Measurements from ENCODE around the gene FREY1. TPM values are rescaled to one million over a fixed set of nuclear protein-coding genes. Genes with fewer than 3 reads are reported as not detected.

Gene FREY1
- polyA plus RNA-seq, 4 donors: 0.18 to 0.19 TPM; not detected in 2

DNA sequence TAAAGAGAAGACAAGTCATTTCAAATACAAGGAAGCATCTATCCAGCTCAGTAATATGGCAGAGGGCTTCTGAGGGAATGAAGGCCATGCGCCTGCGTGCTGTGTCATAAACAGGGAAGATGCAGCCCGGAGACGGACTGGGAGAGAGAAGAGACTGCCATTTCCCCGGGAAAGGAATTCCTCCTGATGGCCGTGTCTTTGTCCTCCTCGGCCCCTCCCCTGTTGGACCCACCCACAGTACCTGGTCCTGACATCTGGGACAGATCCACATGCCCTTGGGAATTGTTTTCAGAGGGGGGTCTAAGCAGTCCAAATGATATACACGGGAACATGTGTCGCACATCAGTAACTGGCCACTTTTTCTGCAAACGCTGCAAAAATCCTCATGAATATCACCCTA is 30.8 kb upstream of the FREY1 start:
- FAIRE-seq (no peak), DNase-seq (no peak)
- Histone ChIP-seq H3K27ac (ENCODE audit: low read depth in 1 of 3, low read length in 2 of 3) (no peak overlapping the region), H3K36me3 (ENCODE audit: control insufficient read depth in 3 of 3, insufficient read depth in 2 of 3, low read depth in 1 of 3, low read length in 3 of 3) (peaks cover 6 to 43% (median 6%) of the 10 kb centered on the region in 3 donors), H3K27me3 (ENCODE audit: control insufficient read depth in 3 of 3, insufficient read depth in 3 of 3, low read length in 3 of 3) (no peaks in the 10 kb centered on the region), H3K9me3 (ENCODE audit: control insufficient read depth in 2 of 2, insufficient read depth in 1 of 2, low read depth in 1 of 2, low read length in 1 of 2) (no peaks in the 10 kb centered on the region), H3K4me3 (ENCODE audit: low read depth in 1 of 3, low read length in 3 of 3) (no peak overlapping the region), H3K4me1 (ENCODE audit: control insufficient read depth in 3 of 3, insufficient read depth in 2 of 3, low read depth in 1 of 3, low read length in 2 of 3) (no peaks in the 10 kb centered on the region)
- WGBS, 3 donors: 94 to 96% (median 96%) methylated on average over 10 of the region's 10 CpGs

DNA sequence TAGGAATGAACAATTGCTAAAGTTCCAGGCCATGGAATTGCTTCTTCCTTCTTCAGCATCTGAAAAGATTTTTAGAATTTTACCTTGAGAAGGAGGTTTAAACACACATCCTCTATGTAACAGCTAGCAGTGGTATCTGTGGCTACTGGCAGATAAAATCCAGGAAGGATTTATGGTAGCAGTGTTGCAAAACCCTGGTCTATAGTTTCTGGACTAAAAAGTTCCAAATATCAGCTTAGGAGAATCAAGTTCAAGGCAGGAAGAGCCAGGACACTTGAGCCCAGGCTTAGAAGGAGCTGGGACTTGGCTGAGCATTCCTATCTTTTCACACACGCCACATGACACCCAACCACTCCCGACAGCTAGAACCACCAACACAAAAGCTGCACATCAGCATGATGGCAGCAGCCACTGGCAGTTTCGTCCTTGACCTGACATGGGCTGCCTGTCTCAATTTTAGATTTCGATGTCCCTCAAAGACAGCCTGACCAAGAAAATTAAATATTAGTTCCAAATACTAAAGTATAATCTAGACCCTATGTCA is 29.5 kb upstream of the FREY1 start:
- DNase-seq (no peak), FAIRE-seq (no peak)
- Histone ChIP-seq H3K4me1 (ENCODE audit: control insufficient read depth in 3 of 3, insufficient read depth in 2 of 3, low read depth in 1 of 3, low read length in 2 of 3) (no peaks in the 10 kb centered on the region), H3K27ac (ENCODE audit: low read depth in 1 of 3, low read length in 2 of 3) (no peak overlapping the region), H3K9me3 (ENCODE audit: control insufficient read depth in 2 of 2, insufficient read depth in 1 of 2, low read depth in 1 of 2, low read length in 1 of 2) (no peaks in the 10 kb centered on the region), H3K4me3 (ENCODE audit: low read depth in 1 of 3, low read length in 3 of 3) (no peak overlapping the region), H3K27me3 (ENCODE audit: control insufficient read depth in 3 of 3, insufficient read depth in 3 of 3, low read length in 3 of 3) (no peaks in the 10 kb centered on the region), H3K36me3 (ENCODE audit: control insufficient read depth in 3 of 3, insufficient read depth in 2 of 3, low read depth in 1 of 3, low read length in 3 of 3) (peaks cover 6 to 52% (median 6%) of the 10 kb centered on the region in 3 donors)
- 95 to 96% (median 96%) methylated on average over 4 of the region's 4 CpGs for WGBS, 3 donors

DNA sequence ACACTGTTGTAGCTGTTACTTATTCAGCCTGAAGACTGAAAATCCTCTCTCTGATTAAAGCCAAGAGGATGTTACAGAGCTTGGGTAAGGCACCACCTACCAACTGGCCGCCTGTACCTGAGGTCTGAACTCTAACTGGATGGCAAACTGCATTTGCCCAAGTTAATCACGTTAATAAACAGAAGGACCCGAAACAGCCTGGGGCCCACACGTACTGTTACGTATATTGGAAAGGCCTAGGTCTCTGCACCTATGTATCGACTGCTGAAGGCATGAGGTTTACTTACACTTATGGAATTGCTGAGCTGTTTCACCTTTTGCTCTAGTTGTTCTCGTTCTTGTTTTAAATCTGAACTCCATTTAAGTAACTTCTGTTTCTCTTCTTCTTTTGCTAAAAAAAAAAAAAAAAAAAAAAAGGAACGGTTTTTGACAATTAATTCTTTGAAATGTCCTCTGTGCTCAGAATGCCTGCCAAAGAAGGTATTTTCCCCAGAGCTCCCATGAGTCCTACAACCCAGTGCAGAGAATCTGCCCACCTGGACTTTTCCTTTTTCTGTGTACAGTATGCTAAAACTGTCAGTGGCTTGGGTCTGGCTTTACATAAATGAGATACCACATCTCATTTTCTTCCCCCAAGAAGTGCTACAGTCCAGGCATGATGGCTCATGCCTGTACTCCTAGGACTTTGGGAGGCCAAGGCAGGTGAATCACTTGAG is 28.4 kb upstream of the FREY1 start:
- H3K27ac ChIP-seq (ENCODE audit: low read depth in 1 of 3, low read length in 2 of 3): no peak overlapping the region
- H3K4me1 ChIP-seq (ENCODE audit: control insufficient read depth in 3 of 3, insufficient read depth in 2 of 3, low read depth in 1 of 3, low read length in 2 of 3): peaks cover 0 to 6% (median 0%) of the 10 kb centered on the region in 3 donors
- DNase-seq (no peak), FAIRE-seq (no peak)
- no peaks in the 10 kb centered on the region for H3K9me3 ChIP-seq (ENCODE audit: control insufficient read depth in 2 of 2, insufficient read depth in 1 of 2, low read depth in 1 of 2, low read length in 1 of 2)
- H3K4me3 ChIP-seq (ENCODE audit: low read depth in 1 of 3, low read length in 3 of 3): no peak overlapping the region
- H3K36me3 ChIP-seq (ENCODE audit: control insufficient read depth in 3 of 3, insufficient read depth in 2 of 3, low read depth in 1 of 3, low read length in 3 of 3): peaks cover 6 to 61% (median 6%) of the 10 kb centered on the region in 3 donors
- 85 to 91% (median 90%) methylated on average over 8 of the region's 8 CpGs for WGBS, 3 donors
- no peaks in the 10 kb centered on the region for H3K27me3 ChIP-seq (ENCODE audit: control insufficient read depth in 3 of 3, insufficient read depth in 3 of 3, low read length in 3 of 3)

DNA sequence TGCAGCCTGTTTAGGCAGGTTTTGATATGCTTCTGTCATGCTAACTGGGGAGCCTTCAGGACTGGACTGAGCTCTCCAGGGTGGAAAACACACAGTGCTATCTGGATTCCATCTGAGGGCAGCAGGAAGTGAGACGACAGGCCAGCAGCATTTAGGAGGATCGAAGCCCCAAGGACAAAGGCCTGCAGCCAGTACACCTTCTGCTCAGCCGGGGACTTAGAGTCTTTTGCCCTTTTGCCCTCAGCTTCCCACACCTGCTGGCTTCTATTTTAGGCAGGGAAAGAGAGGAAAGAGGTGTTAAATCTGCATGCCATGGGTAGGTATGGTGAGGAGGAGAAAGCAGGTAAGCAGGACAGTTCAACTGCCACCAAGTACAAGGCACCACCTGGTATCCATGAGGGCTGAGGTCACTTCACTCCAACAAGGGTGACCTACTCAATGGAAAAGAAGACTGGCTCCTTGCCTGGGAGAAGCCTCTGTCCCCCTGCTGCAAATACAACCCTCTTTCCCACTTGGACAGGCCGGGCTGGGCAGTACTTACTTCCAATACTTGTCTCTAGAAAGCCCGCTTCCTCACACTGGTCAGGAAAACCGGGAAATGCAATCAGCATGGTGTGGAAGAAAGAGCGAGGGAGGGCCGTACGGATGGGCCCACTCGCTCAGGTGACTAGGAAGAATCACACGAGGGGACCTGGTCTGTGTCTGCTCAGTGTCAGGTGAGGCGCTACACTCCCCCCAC is 27.7 kb upstream of the FREY1 start:
- no peak overlapping the region for H3K4me3 ChIP-seq (ENCODE audit: low read depth in 1 of 3, low read length in 3 of 3)
- no peaks in the 10 kb centered on the region for H3K27me3 ChIP-seq (ENCODE audit: control insufficient read depth in 3 of 3, insufficient read depth in 3 of 3, low read length in 3 of 3)
- DNase-seq: peak in 1 of 2 donors; percentile 24
- FAIRE-seq: no peak
- peaks cover 6 to 68% (median 6%) of the 10 kb centered on the region in 3 donors for H3K36me3 ChIP-seq (ENCODE audit: control insufficient read depth in 3 of 3, insufficient read depth in 2 of 3, low read depth in 1 of 3, low read length in 3 of 3)
- H3K4me1 ChIP-seq (ENCODE audit: control insufficient read depth in 3 of 3, insufficient read depth in 2 of 3, low read depth in 1 of 3, low read length in 2 of 3): peaks cover 0 to 13% (median 0%) of the 10 kb centered on the region in 3 donors
- H3K27ac ChIP-seq (ENCODE audit: low read depth in 1 of 3, low read length in 2 of 3): no peak overlapping the region
- 75 to 80% (median 78%) methylated on average over 12 of the region's 12 CpGs for WGBS, 3 donors
- no peaks in the 10 kb centered on the region for H3K9me3 ChIP-seq (ENCODE audit: control insufficient read depth in 2 of 2, insufficient read depth in 1 of 2, low read depth in 1 of 2, low read length in 1 of 2)

DNA sequence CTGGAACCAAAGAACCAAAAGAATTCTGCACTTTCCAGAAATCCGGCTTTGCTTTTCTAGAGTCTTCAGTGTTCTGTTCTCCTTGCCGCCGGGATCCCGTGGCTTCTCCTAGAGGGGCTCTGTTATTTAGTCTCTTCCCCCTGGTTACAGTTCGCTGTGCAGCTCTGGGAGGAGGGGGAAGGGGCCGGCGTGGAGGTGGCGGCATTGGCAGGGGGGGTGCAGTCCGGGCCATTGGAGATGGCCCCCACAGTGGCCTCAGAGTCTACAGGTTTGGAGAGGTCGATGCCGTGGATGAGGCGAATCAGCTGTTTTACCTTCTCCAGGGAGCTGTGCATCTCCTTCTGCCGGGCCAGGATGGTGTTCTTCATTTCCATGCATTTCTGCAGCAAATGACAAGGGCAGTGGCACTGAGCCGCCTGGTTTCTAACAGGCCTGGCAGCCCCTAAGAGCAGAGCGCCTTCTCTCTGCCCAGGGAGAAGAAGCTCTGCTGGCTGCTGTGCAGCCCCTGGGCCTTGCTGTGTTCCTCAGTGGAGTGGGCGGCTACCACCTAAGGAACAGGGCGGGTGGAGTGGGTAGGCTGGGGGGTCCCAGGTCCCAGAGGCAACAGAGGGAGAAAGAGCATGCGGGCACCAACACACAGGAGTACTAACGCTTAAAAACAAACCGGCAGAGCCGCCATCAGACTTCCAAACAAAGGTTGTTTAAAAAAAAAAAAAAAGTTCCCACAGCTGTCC is 26.9 kb upstream of the FREY1 start:
- H3K27ac ChIP-seq (ENCODE audit: low read depth in 1 of 3, low read length in 2 of 3): no peak overlapping the region
- peaks cover 0 to 15% (median 0%) of the 10 kb centered on the region in 3 donors for H3K4me1 ChIP-seq (ENCODE audit: control insufficient read depth in 3 of 3, insufficient read depth in 2 of 3, low read depth in 1 of 3, low read length in 2 of 3)
- 82 to 85% (median 85%) methylated on average over 21 of the region's 21 CpGs for WGBS, 3 donors
- DNase-seq (no peak), FAIRE-seq (no peak)
- H3K9me3 ChIP-seq (ENCODE audit: control insufficient read depth in 2 of 2, insufficient read depth in 1 of 2, low read depth in 1 of 2, low read length in 1 of 2): no peaks in the 10 kb centered on the region
- H3K4me3 ChIP-seq (ENCODE audit: low read depth in 1 of 3, low read length in 3 of 3): no peak overlapping the region
- H3K27me3 ChIP-seq (ENCODE audit: control insufficient read depth in 3 of 3, insufficient read depth in 3 of 3, low read length in 3 of 3): no peaks in the 10 kb centered on the region
- peaks cover 6 to 70% (median 6%) of the 10 kb centered on the region in 3 donors for H3K36me3 ChIP-seq (ENCODE audit: control insufficient read depth in 3 of 3, insufficient read depth in 2 of 3, low read depth in 1 of 3, low read length in 3 of 3)

DNA sequence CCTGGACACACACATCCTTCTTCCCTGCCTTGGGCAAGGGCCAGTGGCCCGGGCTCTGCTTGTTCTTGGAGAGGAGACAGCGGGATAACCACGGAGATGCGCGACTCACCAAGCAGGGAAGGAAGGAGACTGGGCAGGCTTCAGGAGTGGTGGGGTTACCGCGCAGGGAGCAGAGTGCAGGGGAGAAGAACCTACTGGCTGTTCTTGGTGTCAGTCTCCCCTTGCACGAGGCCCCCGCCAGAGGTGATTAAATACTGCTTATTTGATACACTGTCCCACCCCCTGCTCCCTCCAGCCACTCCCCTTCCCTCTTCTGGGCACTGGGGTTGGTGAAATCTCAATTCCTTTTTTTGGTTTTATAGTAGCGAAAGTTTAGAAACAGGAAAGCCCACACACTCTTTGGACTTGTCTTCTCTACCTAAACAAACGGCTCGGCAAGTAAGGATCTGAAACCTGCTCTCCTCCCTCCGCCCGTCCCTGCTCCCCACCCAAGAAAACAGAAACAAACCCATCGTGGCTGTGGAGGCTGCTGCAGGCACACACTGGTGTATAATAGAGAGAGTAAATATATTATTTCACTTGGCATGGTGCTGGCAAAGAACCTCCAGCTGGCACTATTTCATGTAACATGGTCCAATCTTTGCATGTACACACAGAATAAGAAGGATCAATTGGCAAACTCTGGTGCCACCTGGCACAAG is 26.2 kb upstream of the FREY1 start:
- H3K4me3 ChIP-seq (ENCODE audit: low read depth in 1 of 3, low read length in 3 of 3): no peak overlapping the region
- 77 to 90% (median 89%) methylated on average over 15 of the region's 15 CpGs for WGBS, 3 donors
- peaks cover 0 to 15% (median 0%) of the 10 kb centered on the region in 3 donors for H3K4me1 ChIP-seq (ENCODE audit: control insufficient read depth in 3 of 3, insufficient read depth in 2 of 3, low read depth in 1 of 3, low read length in 2 of 3)
- FAIRE-seq (no peak), DNase-seq (no peak)
- H3K27me3 ChIP-seq (ENCODE audit: control insufficient read depth in 3 of 3, insufficient read depth in 3 of 3, low read length in 3 of 3): no peaks in the 10 kb centered on the region
- H3K9me3 ChIP-seq (ENCODE audit: control insufficient read depth in 2 of 2, insufficient read depth in 1 of 2, low read depth in 1 of 2, low read length in 1 of 2): no peaks in the 10 kb centered on the region
- no peak overlapping the region for H3K27ac ChIP-seq (ENCODE audit: low read depth in 1 of 3, low read length in 2 of 3)
- H3K36me3 ChIP-seq (ENCODE audit: control insufficient read depth in 3 of 3, insufficient read depth in 2 of 3, low read depth in 1 of 3, low read length in 3 of 3): peaks cover 6 to 70% (median 6%) of the 10 kb centered on the region in 3 donors

DNA sequence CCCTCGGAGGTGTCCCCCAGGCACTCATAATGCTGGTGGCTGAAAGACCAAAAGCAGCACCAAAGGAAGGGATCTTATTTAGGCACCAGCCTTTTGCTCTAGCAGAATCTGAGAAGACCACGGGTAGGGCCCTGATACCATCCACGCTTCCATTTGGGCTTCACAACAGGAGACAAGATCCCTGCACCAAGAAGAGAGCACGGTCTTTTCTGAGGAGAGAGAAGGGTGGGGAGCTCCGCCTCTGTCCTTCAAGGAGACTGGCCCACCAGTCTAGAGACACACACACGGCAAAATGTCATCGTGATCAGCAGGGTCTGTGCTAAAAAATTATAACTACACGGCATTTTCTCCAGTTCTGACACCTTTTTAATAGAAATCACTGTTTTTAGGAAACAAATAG is 25.1 kb upstream of the FREY1 start:
- 90 to 94% (median 90%) methylated on average over 8 of the region's 8 CpGs for WGBS, 3 donors
- no peak for FAIRE-seq

More for the DNA sequence above, 25.1 kb upstream of the FREY1 start:
- H3K27me3 ChIP-seq (ENCODE audit: control insufficient read depth in 3 of 3, insufficient read depth in 3 of 3, low read length in 3 of 3): no peaks in the 10 kb centered on the region
- peaks cover 0 to 15% (median 0%) of the 10 kb centered on the region in 3 donors for H3K4me1 ChIP-seq (ENCODE audit: control insufficient read depth in 3 of 3, insufficient read depth in 2 of 3, low read depth in 1 of 3, low read length in 2 of 3)
- H3K4me3 ChIP-seq (ENCODE audit: low read depth in 1 of 3, low read length in 3 of 3): no peak overlapping the region
- peaks cover 6 to 71% (median 6%) of the 10 kb centered on the region in 3 donors for H3K36me3 ChIP-seq (ENCODE audit: control insufficient read depth in 3 of 3, insufficient read depth in 2 of 3, low read depth in 1 of 3, low read length in 3 of 3)
- H3K9me3 ChIP-seq (ENCODE audit: control insufficient read depth in 2 of 2, insufficient read depth in 1 of 2, low read depth in 1 of 2, low read length in 1 of 2): no peaks in the 10 kb centered on the region
- no peak overlapping the region for H3K27ac ChIP-seq (ENCODE audit: low read depth in 1 of 3, low read length in 2 of 3)
- DNase-seq: no peak
